OCI-LY1 (cell line): ENCODE data around the gene ULK4.
"Not testable (repeated sequence)": the region's sequence is repeated elsewhere in the genome, so short reads cannot be mapped to it uniquely, and the experiment has no call there.

ENCODE experiments used
- CTCF ChIP-seq: fragments of 200-600 bp; sonication (generic), shearing (Covaris generic); IDR thresholded peaks from 2 replicates; pipeline ENCODE4 v1.5.1; 2017; ENCODE audit warnings: mild to moderate bottlenecking, antibody characterized with exemption, low read length, moderate library complexity, mixed read lengths
- EZH2 ChIP-seq: fragments of 200-600 bp; sonication (generic), shearing (Covaris generic); IDR thresholded peaks from 2 replicates; pipeline ENCODE4 v1.8.0; 2017; ENCODE audit warnings: borderline replicate concordance, mixed run types, mild to moderate bottlenecking, antibody characterized with exemption, low read length, moderate library complexity, mixed read lengths

- not testable (repeated sequence) for TF ChIP-seq CTCF, EZH2
These were observed 405.7 kb downstream of the ULK4 start for GRCh38 chr3:41556245-41556644.
